Lung (tissue), 12 donors: Measurements from ENCODE around the gene MYRIP. TPM values are rescaled to one million over a fixed set of nuclear protein-coding genes. Genes with fewer than 3 reads are reported as not detected.

Experiments
- ATAC-seq: fragments of 200-7000 bp; cut with Tn5 transposase; one replicate; pipeline ENCODE4 v1.9.1; 2020; ENCODE audit warnings: moderate number of reproducible peaks; ENCODE audit not compliant: insufficient read depth, low FRiP score
- DNase-seq, 3 donors: peaks; one replicate each; pipeline ENCODE4 v3.0.0-alpha.2; 2013 to 2017
- H3K27ac ChIP-seq, 2 donors: one replicate each; pipeline ENCODE4 v1.5.1; 2013; ENCODE audit warnings: mild to moderate bottlenecking in 2 of 2, moderate library complexity in 2 of 2, control low read depth in 1 of 2, inconsistent platforms in 1 of 2, low read depth in 1 of 2, low read length in 1 of 2
- H3K27me3 ChIP-seq, 3 donors: one replicate each; pipeline ENCODE4 v1.5.1; 2013; ENCODE audit warnings: low read length in 2 of 3; ENCODE audit not compliant: control insufficient read depth in 3 of 3, insufficient read depth in 3 of 3
- H3K36me3 ChIP-seq, 4 donors: one replicate each; pipeline ENCODE4 v1.5.1; 2013; ENCODE audit warnings: low read length in 4 of 4, mild to moderate bottlenecking in 1 of 4, moderate library complexity in 1 of 4; ENCODE audit not compliant: control insufficient read depth in 4 of 4, insufficient read depth in 4 of 4
- H3K4me1 ChIP-seq, 5 donors: one replicate each; pipeline ENCODE4 v1.5.1; 2013; ENCODE audit warnings: low read length in 5 of 5, mild to moderate bottlenecking in 2 of 5, moderate library complexity in 1 of 5; ENCODE audit not compliant: control insufficient read depth in 5 of 5, insufficient read depth in 5 of 5
- H3K4me3 ChIP-seq: one replicate; pipeline ENCODE4 v1.5.1; 2013; ENCODE audit warnings: mild to moderate bottlenecking, control low read depth, moderate library complexity
- H3K9ac ChIP-seq, 2 donors: one replicate each; pipeline ENCODE4 v1.5.1; 2013; ENCODE audit warnings: low read length in 2 of 2, control low read depth in 1 of 2; ENCODE audit not compliant: insufficient read depth in 1 of 2
- H3K9me3 ChIP-seq, 4 donors: one replicate each; pipeline ENCODE4 v1.5.1; 2013; ENCODE audit warnings: low read length in 3 of 4, mild to moderate bottlenecking in 1 of 4, moderate library complexity in 1 of 4; ENCODE audit not compliant: control insufficient read depth in 4 of 4, insufficient read depth in 3 of 4
- CTCF ChIP-seq: IDR thresholded peaks from 2 replicates; pipeline ENCODE4 v1.5.1; 2012; ENCODE audit warnings: mild to moderate bottlenecking; ENCODE audit errors: control extremely low read depth, extremely low read depth
- WGBS, 2 donors: extraction: QIAGEN DNeasy Blood & Tissue Kit; methylation state at CpG; one replicate each; pipeline ENCODE4 v1.1.7; 2013; 5-methylcytosine and 5-hydroxymethylcytosine counted together
- polyA plus RNA-seq, 2 donors: library from polyadenylated mRNA; stranded (reverse); fragments of 200-250 nt; gene quantifications; one replicate each; pipeline ENCODE4 v1.2.1, GENCODE V29; 2013
- total RNA-seq, 2 donors: library from RNA; depleted of rRNA in 1 of 2; stranded (reverse); fragments of >200 nt in 1 of 2; gene quantifications; one replicate each; pipeline ENCODE4 v1.2.1, GENCODE V29; 2014 to 2021
- donor health status: control.
- donor health status: control.
- donor health status: Bipolar disorder and iron deficiency.
- donor health status: healthy.
- donor health status: DM: yes; HTN: yes; CAD: no.

MYRIP gene
- total and polyA plus RNA-seq, 4 donors, result 0.30 to 2.5 (median 0.77) TPM

- Histone ChIP-seq H3K9me3 (peaks cover 0 to 4% (median 0%) of the 10 kb centered on the region in 4 donors), H3K27me3 (no peaks in the 10 kb centered on the region), H3K9ac (no peak overlapping the region), H3K4me1 (peaks cover 0 to 7% (median 0%) of the 10 kb centered on the region in 5 donors), H3K4me3 (no peak overlapping the region), H3K36me3 (no peaks in the 10 kb centered on the region), H3K27ac (no peak overlapping the region)
- no peak for ATAC-seq
- DNase-seq, result no peak
- no peak for TF ChIP-seq CTCF
- WGBS, 2 donors, result 82 to 90% methylated on average over 1 of the region's 1 CpG
Measured at GRCh38 chr3:40264451-40264850, 455.0 kb downstream of the MYRIP start.

- Histone ChIP-seq H3K36me3 (no peaks in the 10 kb centered on the region), H3K4me1 (peaks cover 0 to 3% (median 0%) of the 10 kb centered on the region in 5 donors), H3K27ac (no peak overlapping the region), H3K9ac (no peak overlapping the region), H3K4me3 (no peak overlapping the region), H3K9me3 (peaks cover 0 to 4% (median 0%) of the 10 kb centered on the region in 4 donors), H3K27me3 (no peaks in the 10 kb centered on the region)
- TF ChIP-seq CTCF, result no peak
- no peak for ATAC-seq
- DNase-seq, result no peak
Measured at GRCh38 chr3:40265181-40265580, 455.8 kb downstream of the MYRIP start.

GRCh38 chr3:40267937-40268724 lies 458.7 kb downstream of the MYRIP start:
- WGBS, 2 donors, result 54 to 73% methylated on average over 4 of the region's 4 CpGs
- DNase-seq, result no peak
- H3K27ac ChIP-seq, result no peak overlapping the region

More at GRCh38 chr3:40267937-40268724, 458.7 kb downstream of the MYRIP start:
- Histone ChIP-seq H3K9ac (no peak overlapping the region), H3K9me3 (peaks cover 0 to 2% (median 0%) of the 10 kb centered on the region in 4 donors), H3K4me3 (no peak overlapping the region), H3K27me3 (no peaks in the 10 kb centered on the region), H3K36me3 (no peaks in the 10 kb centered on the region), H3K4me1 (peaks cover 0 to 3% (median 0%) of the 10 kb centered on the region in 5 donors)
- no peak for ATAC-seq
- TF ChIP-seq CTCF, result no peak
